Measurements from ENCODE around the gene SETD4.
A peak's percentile ranks its signal among the peaks of the same experiment; 100 is the strongest.

GRCh38 chr21:36087362-36088138, 27.2 kb upstream of the SETD4 start:
- TF ChIP-seq EZH2 (IDR thresholded peaks at IDR 0.05) (no peak), CTCF (IDR thresholded peaks at IDR 0.05) (peak; percentile 52), EZH2phosphoT487 (IDR thresholded peaks at IDR 0.05) (no peak)

Measured in neural progenitor cell (in vitro differentiated cells).